Measurements from ENCODE around the gene DRAM1.

DRAM1 gene

DNA sequence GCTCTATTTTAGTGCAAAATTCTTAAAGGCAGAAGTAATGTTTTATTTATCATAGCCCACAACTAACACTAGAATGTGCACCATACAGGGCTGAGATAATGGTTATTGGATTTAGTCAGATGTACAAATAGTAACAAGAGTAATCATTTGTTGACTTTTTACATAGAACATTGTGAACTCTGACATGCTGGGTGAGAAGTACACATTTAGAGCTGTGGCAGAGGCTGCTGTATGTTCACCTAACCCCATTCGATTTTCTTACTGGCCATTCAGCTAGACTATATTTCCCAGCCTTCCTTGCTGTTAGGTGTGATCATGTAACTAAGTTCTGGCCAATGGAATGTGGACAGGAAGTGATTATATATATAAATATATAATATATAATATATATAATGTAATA lies 89.1 kb downstream of the DRAM1 start:
- TF ChIP-seq CTCF (IDR thresholded peaks at IDR 0.05; ENCODE audit: low read depth, low read length), result no peak
- Histone ChIP-seq H3K4me3 (ENCODE audit: low read depth, low read length) (no peak overlapping the region), H3K9me3 (ENCODE audit: severe bottlenecking) (no peaks in the 10 kb centered on the region), H3K27ac (no peak overlapping the region), H3K27me3 (ENCODE audit: insufficient read depth, low read depth, severe bottlenecking) (no peaks in the 10 kb centered on the region), H3K36me3 (no peaks in the 10 kb centered on the region)
- no peak for DNase-seq

DNA sequence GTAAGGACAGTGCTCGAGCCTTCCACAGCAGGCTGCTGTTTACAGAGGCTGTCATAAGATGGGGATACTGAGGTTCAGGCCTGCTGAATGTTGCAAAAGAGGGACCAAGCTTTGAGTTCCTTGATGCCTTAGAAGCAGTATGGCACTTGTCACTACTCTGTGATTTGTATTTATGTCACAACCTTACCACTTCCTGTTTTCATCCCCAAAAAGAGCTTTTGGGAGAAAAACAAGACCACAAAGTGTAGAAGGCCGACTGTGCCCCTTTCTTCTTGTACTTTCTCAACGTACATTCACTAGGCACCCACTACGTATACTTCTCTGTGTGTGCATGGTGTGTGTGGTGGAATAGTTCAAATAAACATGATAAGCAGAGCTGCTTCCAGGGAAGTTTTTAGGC lies 90.1 kb downstream of the DRAM1 start:
- Histone ChIP-seq H3K36me3 (no peaks in the 10 kb centered on the region), H3K4me3 (ENCODE audit: low read depth, low read length) (no peak overlapping the region), H3K27ac (no peak overlapping the region), H3K27me3 (ENCODE audit: insufficient read depth, low read depth, severe bottlenecking) (no peaks in the 10 kb centered on the region), H3K9me3 (ENCODE audit: severe bottlenecking) (no peaks in the 10 kb centered on the region)
- no peak for DNase-seq
- no peak for TF ChIP-seq CTCF (IDR thresholded peaks at IDR 0.05; ENCODE audit: low read depth, low read length)

DNA sequence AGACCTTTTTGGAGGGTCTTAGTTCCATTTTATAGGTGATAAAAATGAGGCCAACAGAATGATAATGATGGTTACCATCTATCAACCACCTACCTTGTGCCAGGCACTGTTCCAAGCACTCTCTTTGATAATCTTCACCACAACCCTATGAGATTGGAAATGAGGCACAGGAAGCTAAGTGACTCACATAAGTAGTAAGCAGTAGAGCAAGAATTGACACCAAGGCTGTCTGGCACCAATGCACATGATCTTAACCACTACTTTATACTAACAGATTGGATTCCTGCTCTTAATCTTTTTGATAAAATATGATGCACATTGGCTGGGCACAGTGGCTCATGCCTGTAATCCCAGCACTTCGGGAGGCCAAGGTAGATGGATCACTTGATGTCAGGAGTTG lies 91.4 kb downstream of the DRAM1 start:
- no peak for TF ChIP-seq CTCF (IDR thresholded peaks at IDR 0.05; ENCODE audit: low read depth, low read length)
- H3K27me3 ChIP-seq (ENCODE audit: insufficient read depth, low read depth, severe bottlenecking), result no peaks in the 10 kb centered on the region
- no peak for DNase-seq
- no peak overlapping the region for H3K4me3 ChIP-seq (ENCODE audit: low read depth, low read length)
- no peaks in the 10 kb centered on the region for H3K9me3 ChIP-seq (ENCODE audit: severe bottlenecking)
- H3K27ac ChIP-seq, result no peak overlapping the region
- no peaks in the 10 kb centered on the region for H3K36me3 ChIP-seq

Measured in WERI-Rb-1 (cell line).